K562 (cell line): ENCODE data around the gene TOX3. TPM values are rescaled to one million over a fixed set of nuclear protein-coding genes. Genes with fewer than 3 reads are reported as not detected.

Experiments used
- ATAC-seq: fragments of 200-7000 bp; cut with Tn5 transposase; 3 replicates; pipeline ENCODE4 v1.9.1; 2020; ENCODE audit warnings: moderate library complexity
- BruUV-seq: library from RNA; stranded (reverse); fragments of 400-500 nt; replicated peaks from 2 replicates; lab custom pipeline; 2021; lab: Mats Ljungman, UMichigan
- CTCF ChIA-PET: fragments of 300-600 bp; formaldehyde crosslinking; extraction: SDS; loops from one replicate; lab custom pipeline; 2021; ENCODE audit warnings: low intra/inter-chr PET ratio; lab: Yijun Ruan, JAX
- POLR2A ChIA-PET: fragments of 300-600, 350-650 bp; sonication (Branson Sonifier 250); formaldehyde crosslinking; extraction: SDS; loops from one replicate; lab custom pipeline; 2021; ENCODE audit warnings: antibody characterized with exemption, inconsistent platforms; lab: Yijun Ruan, JAX
- DNase-seq, 4 experiments: peaks; one replicate each; pipeline versions ENCODE4 v3.0.0 to v3.0.0-alpha.2; 2011 to 2018; ENCODE audit warnings: low spot score in 3 of 4, mixed read lengths in 3 of 4; ENCODE audit errors: extremely low read depth in 1 of 4
- FAIRE-seq: peaks from 2 replicates; lab custom pipeline; 2011; peaks lifted over from hg19 to GRCh38; lab: Jason Lieb, UNC
- H2AFZ ChIP-seq: 2 replicates; pipeline ENCODE4 v1.6.0; 2011; ENCODE audit warnings: low read depth, low read length, control low read depth, inconsistent platforms
- H3K27ac ChIP-seq: fragments of 200-600 bp; 3 replicates; pipeline ENCODE4 v1.8.0; 2011; ENCODE audit warnings: low read depth, mild to moderate bottlenecking, control low read depth, inconsistent platforms, low read length, moderate library complexity, mixed read lengths; ENCODE audit errors: extremely low read depth
- H3K27me3 ChIP-seq, 2 experiments: fragments of 300-600 bp in 1 of 2; 2 replicates in 1 of 2; 3 replicates in 1 of 2; pipeline versions ENCODE4 v1.6.0 to v1.8.0; 2011; ENCODE audit warnings: inconsistent platforms in 2 of 2, low read length in 2 of 2, mild to moderate bottlenecking in 1 of 2, mixed read lengths in 1 of 2, moderate library complexity in 1 of 2; ENCODE audit not compliant: control insufficient read depth in 2 of 2, insufficient read depth in 2 of 2
- H3K36me3 ChIP-seq: fragments of 300-600 bp; 3 replicates; pipeline ENCODE4 v1.8.0; 2011; ENCODE audit warnings: mild to moderate bottlenecking, low read length, inconsistent platforms; ENCODE audit not compliant: control insufficient read depth, insufficient read depth
- H3K4me1 ChIP-seq, 2 experiments: fragments of 200-600 bp in 1 of 2; replicated peaks in 1 of 2; 2 replicates in 1 of 2; 3 replicates in 1 of 2; pipeline versions ENCODE4 v1.5.1 to v1.8.0; 2011; ENCODE audit warnings: inconsistent platforms in 2 of 2, low read length in 2 of 2, mild to moderate bottlenecking in 1 of 2, mixed read lengths in 1 of 2, moderate library complexity in 1 of 2; ENCODE audit not compliant: control insufficient read depth in 2 of 2, insufficient read depth in 2 of 2
- H3K4me2 ChIP-seq: 2 replicates; pipeline ENCODE4 v1.6.1; 2011; ENCODE audit warnings: low read length, control low read depth, inconsistent platforms, mixed read lengths; ENCODE audit not compliant: insufficient read depth
- H3K4me3 ChIP-seq: fragments of 200-600 bp; sonication (generic), shearing (Covaris generic); 2 replicates; pipeline ENCODE4 v1.5.1; 2016; ENCODE audit warnings: control low read depth, inconsistent platforms
- H3K79me2 ChIP-seq: fragments of 200-600 bp; 3 replicates; pipeline ENCODE4 v1.8.0; 2011; ENCODE audit warnings: low read length, inconsistent platforms; ENCODE audit not compliant: control insufficient read depth, insufficient read depth
- H3K9ac ChIP-seq, 2 experiments: 2 replicates each; pipeline versions ENCODE4 v1.6.0 to v1.6.1; 2011; ENCODE audit warnings: low read depth in 2 of 2, low read length in 2 of 2, control low read depth in 1 of 2, inconsistent platforms in 1 of 2, mild to moderate bottlenecking in 1 of 2, mixed read lengths in 1 of 2; ENCODE audit not compliant: insufficient read depth in 1 of 2
- H3K9me1 ChIP-seq: one replicate; pipeline ENCODE4 v1.6.0; 2011; ENCODE audit warnings: inconsistent platforms, mild to moderate bottlenecking, low read length, moderate library complexity; ENCODE audit not compliant: control insufficient read depth, insufficient read depth
- H3K9me3 ChIP-seq: replicated peaks from 2 replicates; pipeline ENCODE4 v1.5.1; 2011; ENCODE audit warnings: low read depth, low read length, inconsistent platforms; ENCODE audit not compliant: control insufficient read depth, insufficient read depth
- H4K20me1 ChIP-seq: replicated peaks from 2 replicates; pipeline ENCODE4 v1.6.1; 2011; ENCODE audit warnings: low read length, inconsistent platforms, mixed read lengths; ENCODE audit not compliant: control insufficient read depth, insufficient read depth
- BRD9 ChIP-seq: fragments of 450-650 bp; IDR thresholded peaks from 2 replicates; pipeline ENCODE4 v1.6.1; 2018; ENCODE audit warnings: low read depth; ENCODE audit not compliant: partially characterized antibody
- MBD2 ChIP-seq: sonication (generic); IDR thresholded peaks from 2 replicates; pipeline ENCODE4 v1.6.1; 2016; ENCODE audit warnings: low read depth, borderline replicate concordance
- PTBP1 ChIP-seq: fragments of 200-400 bp; formaldehyde crosslinking; IDR thresholded peaks from 2 replicates; pipeline ENCODE4 v1.6.1; 2017; ENCODE audit warnings: low read depth, low read length
- RBBP5 ChIP-seq: fragments of 200-600 bp; sonication (generic); IDR thresholded peaks from 2 replicates; pipeline ENCODE4 v1.6.1; 2012; ENCODE audit warnings: borderline replicate concordance, mild to moderate bottlenecking, low read length, control low read depth, inconsistent platforms; ENCODE audit not compliant: insufficient read depth, poor library complexity, severe bottlenecking
- SETDB1 ChIP-seq: IDR thresholded peaks from one replicate; pipeline ENCODE4 v1.6.1; 2012; ENCODE audit warnings: low read length, control low read depth, inconsistent platforms
- TAL1 ChIP-seq: fragments of 450-650 bp; IDR thresholded peaks from 2 replicates; pipeline ENCODE4 v1.6.1; 2016; ENCODE audit warnings: mild to moderate bottlenecking
- ZBTB43 ChIP-seq: sonication (generic); formaldehyde crosslinking; IDR thresholded peaks from 2 replicates; pipeline ENCODE4 v1.8.0; 2023; ENCODE audit warnings: mild to moderate bottlenecking, missing genetic modification reagents
- WGBS: fragments of 100-300 bp; shearing (Covaris generic); methylation state at CpG from one replicate; pipeline ENCODE4 v1.1.6; 2016; ENCODE audit warnings: low coverage, mixed read lengths; ENCODE audit not compliant: insufficient coverage; ENCODE audit errors: missing lambda C conversion rate; 5-methylcytosine and 5-hydroxymethylcytosine counted together
- in situ Hi-C: fragments of 300-500 bp; cut with MboI; formaldehyde crosslinking; loops from 4 replicates; pipeline ENCODE4 v1.15.0; 2018; ENCODE audit warnings: inconsistent platforms, mixed read lengths
- intact Hi-C: fragments of 100-400 bp; cut with micrococcal nuclease; formaldehyde crosslinking; loops from 2 replicates; pipeline ENCODE4 v1.14.2; 2022
- polyA plus RNA-seq, 8 experiments: library from polyadenylated mRNA; depleted of rRNA in 4 of 8; stranded (reverse) in 5 of 8; unstranded in 3 of 8; fragments of >200 nt; fragmentation: Nextera tagmentation in 2 of 8; fragmentation: Illumina TruSeq in 1 of 8; extraction: Ambion mirVana in 2 of 8; extraction: Trizol in 1 of 8; gene quantifications; 2 replicates each; pipeline versions ENCODE4 v1.2.1 to v1.2.3, GENCODE V29; 2011 to 2014; ENCODE audit warnings: inconsistent platforms in 1 of 8, missing spikeins in 1 of 8
- total RNA-seq, 7 experiments: library from RNA; depleted of rRNA in 6 of 7; stranded (reverse); fragments of >200 nt in 6 of 7; fragmentation: Illumina TruSeq in 2 of 7; extraction: Trizol in 2 of 7; gene quantifications; 2 replicates each; pipeline versions ENCODE4 v1.2.1 to v1.2.3, GENCODE V29; 2011 to 2021; ENCODE audit warnings: low replicate concordance in 1 of 7

Gene TOX3
- total and polyA plus RNA-seq, 9 of the 15 experiments (the other 6 are each of a cell fraction or from before 2014, with no cell fraction given) = not detected

- FAIRE-seq (no peak), ATAC-seq (no peak), DNase-seq (no peak)
- WGBS = 0% methylated on average over 9 of the region's 9 CpGs
- in situ Hi-C loops (no loop called here), intact Hi-C loops (no loop called here)
- Histone ChIP-seq H3K27me3 (no peaks in the 10 kb centered on the region), H3K36me3 (no peaks in the 10 kb centered on the region), H3K4me1 (no peaks in the 10 kb centered on the region), H3K9me1 (no peaks in the 10 kb centered on the region), H3K27ac (no peak overlapping the region), H3K9ac (no peak overlapping the region), H3K9me3 (no peaks in the 10 kb centered on the region), H3K4me3 (no peak overlapping the region), H4K20me1 (no peaks in the 10 kb centered on the region), H3K79me2 (no peaks in the 10 kb centered on the region), H2AFZ (no peak overlapping the region), H3K4me2 (no peak overlapping the region)
- CTCF ChIA-PET = no interaction called here
- POLR2A ChIA-PET = no interaction called here
- no TSS peak for BruUV-seq
- TF ChIP-seq RBBP5 (no peak), ZBTB43 (CRISPR knock-in tag) (no peak), SETDB1 (no peak), MBD2 (no peak), BRD9 (no peak), PTBP1 (no peak), TAL1 (no peak)
These were observed 30.3 kb upstream of the TOX3 start for GRCh38 chr16:52577130-52577706.
